GM12878 (cell line): ENCODE data around the gene ZCCHC3. TPM values are rescaled to one million over a fixed set of nuclear protein-coding genes. Genes with fewer than 3 reads are reported as not detected.
A peak's percentile ranks its signal among the peaks of the same experiment; 100 is the strongest.

ENCODE experiments used
- ATAC-seq: fragments of 200-7000 bp; cut with Tn5 transposase; 3 replicates; pipeline ENCODE4 v1.9.1; 2020; ENCODE audit warnings: mild to moderate bottlenecking, moderate library complexity
- BruUV-seq: library from RNA; stranded (reverse); fragments of 400-500 nt; replicated peaks from 2 replicates; lab custom pipeline; 2021; lab: Mats Ljungman, UMichigan
- CTCF ChIA-PET: fragments of 300-600 bp; sonication (Branson Sonifier 250); formaldehyde crosslinking; extraction: SDS; loops from one replicate; lab custom pipeline; 2021; ENCODE audit warnings: inconsistent platforms; lab: Yijun Ruan, JAX
- POLR2A ChIA-PET: fragments of 350-600 bp; formaldehyde crosslinking; extraction: SDS; loops from one replicate; lab custom pipeline; 2021; ENCODE audit warnings: inconsistent platforms; lab: Charles Lee
- RAD21 ChIA-PET: fragments of 300-600 bp; sonication (Branson Sonifier 250); formaldehyde crosslinking; loops from one replicate; lab custom pipeline; 2023; ENCODE audit warnings: antibody characterized with exemption; ENCODE audit not compliant: unreplicated experiment; lab: Charles Lee
- SMC1A ChIA-PET: fragments of 300-600 bp; sonication (Branson Sonifier 250); formaldehyde crosslinking; loops from one replicate; lab custom pipeline; 2023; ENCODE audit not compliant: unreplicated experiment, uncharacterized antibody; lab: Charles Lee
- DNase-seq: peaks from one replicate; pipeline ENCODE4 v3.0.0-alpha.2; 2011; ENCODE audit warnings: low read depth, low spot score
- FAIRE-seq: peaks from 3 replicates; lab custom pipeline; 2011; peaks lifted over from hg19 to GRCh38; lab: Jason Lieb, UNC
- H2AFZ ChIP-seq: 2 replicates; pipeline ENCODE4 v1.6.0; 2011; ENCODE audit warnings: low read depth, low read length, control low read depth; ENCODE audit not compliant: control insufficient read depth
- H3K27ac ChIP-seq: 2 replicates; pipeline ENCODE4 v1.5.1; 2011; ENCODE audit warnings: control low read depth; ENCODE audit not compliant: control insufficient read depth, insufficient read depth
- H3K27me3 ChIP-seq, 2 experiments: replicated peaks in 1 of 2; 2 replicates each; pipeline versions ENCODE4 v1.6.0 to v1.6.1; 2011; ENCODE audit warnings: low read length in 1 of 2; ENCODE audit not compliant: control insufficient read depth in 2 of 2, insufficient read depth in 2 of 2
- H3K36me3 ChIP-seq, 2 experiments: 2 replicates each; pipeline ENCODE4 v1.5.1; 2011; ENCODE audit warnings: low read length in 1 of 2; ENCODE audit not compliant: control insufficient read depth in 2 of 2, insufficient read depth in 2 of 2
- H3K4me1 ChIP-seq: 2 replicates; pipeline ENCODE4 v1.6.1; 2011; ENCODE audit warnings: mild to moderate bottlenecking, low read length, moderate library complexity, mixed read lengths; ENCODE audit not compliant: control insufficient read depth, insufficient read depth
- H3K4me2 ChIP-seq: 2 replicates; pipeline ENCODE4 v1.6.0; 2011; ENCODE audit warnings: control low read depth; ENCODE audit not compliant: control insufficient read depth, insufficient read depth
- H3K4me3 ChIP-seq: fragments of 200-600 bp; sonication (generic); 2 replicates; pipeline ENCODE4 v1.5.1; 2016
- H3K79me2 ChIP-seq: 2 replicates; pipeline ENCODE4 v1.6.0; 2011; ENCODE audit warnings: low read length; ENCODE audit not compliant: control insufficient read depth, insufficient read depth
- H3K9ac ChIP-seq: 2 replicates; pipeline ENCODE4 v1.8.0; 2011; ENCODE audit warnings: low read length, control low read depth, mixed read lengths; ENCODE audit not compliant: control insufficient read depth, insufficient read depth
- H3K9me3 ChIP-seq: replicated peaks from 3 replicates; pipeline ENCODE4 v1.5.1; 2011; ENCODE audit warnings: mild to moderate bottlenecking, low read length; ENCODE audit not compliant: control insufficient read depth, insufficient read depth
- H4K20me1 ChIP-seq: 2 replicates; pipeline ENCODE4 v1.6.0; 2011; ENCODE audit not compliant: control insufficient read depth, insufficient read depth
- BHLHE40 ChIP-seq, 2 experiments: fragments of 450-650 bp in 1 of 2; IDR thresholded peaks; 2 replicates each; pipeline ENCODE4 v1.6.1; 2011 to 2017; ENCODE audit warnings: low read depth in 2 of 2, borderline replicate concordance in 1 of 2, improper control_type of control experiment in 1 of 2, low read length in 1 of 2, mild to moderate bottlenecking in 1 of 2
- CBX5 ChIP-seq: sonication (generic); IDR thresholded peaks from 2 replicates; pipeline ENCODE4 v1.6.1; 2016; ENCODE audit warnings: low read depth, moderate library complexity, mild to moderate bottlenecking, inconsistent platforms
- E4F1 ChIP-seq: fragments of 450-650 bp; IDR thresholded peaks from 2 replicates; pipeline ENCODE4 v1.6.1; 2018; ENCODE audit warnings: borderline replicate concordance, mild to moderate bottlenecking; ENCODE audit not compliant: partially characterized antibody
- EZH2 ChIP-seq: IDR thresholded peaks from 2 replicates; pipeline ENCODE4 v1.6.1; 2012; ENCODE audit warnings: low read depth, mild to moderate bottlenecking, control low read depth, inconsistent platforms, low read length, borderline replicate concordance; ENCODE audit not compliant: control insufficient read depth
- GATAD2B ChIP-seq: fragments of 450-650 bp; conservative IDR thresholded peaks from 2 replicates; pipeline ENCODE4 v1.6.1; 2017; ENCODE audit warnings: low read depth, mild to moderate bottlenecking, moderate library complexity
- IKZF1 ChIP-seq: fragments of 450-650 bp; conservative IDR thresholded peaks from 2 replicates; pipeline ENCODE4 v1.6.1; 2017; ENCODE audit warnings: antibody characterized with exemption, mild to moderate bottlenecking
- NFXL1 ChIP-seq: fragments of 450-650 bp; IDR thresholded peaks from 2 replicates; pipeline ENCODE4 v1.6.1; 2017; ENCODE audit warnings: antibody characterized with exemption, mild to moderate bottlenecking, borderline replicate concordance
- NFYB ChIP-seq: IDR thresholded peaks from 2 replicates; pipeline ENCODE4 v1.6.1; 2011; ENCODE audit warnings: low read depth, mild to moderate bottlenecking, low read length, improper control_type of control experiment, moderate library complexity; ENCODE audit not compliant: insufficient read depth
- NR2F1 ChIP-seq: fragments of 450-650 bp; conservative IDR thresholded peaks from 2 replicates; pipeline ENCODE4 v1.6.1; 2017; ENCODE audit warnings: mild to moderate bottlenecking
- POLR2A ChIP-seq: IDR thresholded peaks from 2 replicates; pipeline ENCODE4 v1.6.1; 2011; ENCODE audit warnings: low read depth, mild to moderate bottlenecking, low read length
- RFX5 ChIP-seq: IDR thresholded peaks from 2 replicates; pipeline ENCODE4 v1.6.1; 2011; ENCODE audit warnings: low read depth, low read length, improper control_type of control experiment
- SIN3A ChIP-seq: IDR thresholded peaks from 2 replicates; pipeline ENCODE4 v1.6.1; 2012; ENCODE audit warnings: low read depth, low read length, improper control_type of control experiment
- TCF3 ChIP-seq: IDR thresholded peaks from 2 replicates; pipeline ENCODE4 v1.6.1; 2012; ENCODE audit warnings: low read depth, mild to moderate bottlenecking, low read length, borderline replicate concordance; ENCODE audit not compliant: insufficient read depth
- YY1 ChIP-seq: IDR thresholded peaks from 2 replicates; pipeline ENCODE4 v1.6.1; 2011; ENCODE audit warnings: low read depth, mild to moderate bottlenecking, low read length
- ZNF207 ChIP-seq: fragments of 450-650 bp; IDR thresholded peaks from 2 replicates; pipeline ENCODE4 v1.6.1; 2014; ENCODE audit warnings: antibody characterized with exemption, mild to moderate bottlenecking, borderline replicate concordance
- ZNF622 ChIP-seq: fragments of 450-650 bp; IDR thresholded peaks from 2 replicates; pipeline ENCODE4 v1.6.1; 2017; ENCODE audit warnings: mild to moderate bottlenecking, inconsistent platforms
- ZNF687 ChIP-seq: fragments of 450-650 bp; IDR thresholded peaks from 2 replicates; pipeline ENCODE4 v1.6.1; 2017; ENCODE audit warnings: mild to moderate bottlenecking, moderate library complexity
- WGBS: methylation state at CpG from one replicate; pipeline ENCODE4 v1.1.6; 2016; ENCODE audit warnings: low lambda C conversion rate; ENCODE audit not compliant: insufficient replicate concordance, insufficient coverage; ENCODE audit errors: missing lambda C conversion rate; 5-methylcytosine and 5-hydroxymethylcytosine counted together
- in situ Hi-C: fragments of 300-500 bp; cut with MboI; formaldehyde crosslinking; loops from 9 replicates; pipeline ENCODE4 v1.14.3; 2018; ENCODE audit warnings: mixed read lengths
- intact Hi-C: fragments of 100-400 bp; cut with micrococcal nuclease; formaldehyde crosslinking; loops from one replicate; pipeline ENCODE4 v1.14.2; 2022; ENCODE audit not compliant: unreplicated experiment
- polyA plus RNA-seq, 11 experiments: library from polyadenylated mRNA; depleted of rRNA in 4 of 11; unstranded in 6 of 11; stranded (reverse) in 5 of 11; fragments of >200 nt; fragmentation: Nextera tagmentation in 4 of 11; fragmentation: Illumina TruSeq in 1 of 11; extraction: Ambion mirVana in 4 of 11; extraction: Trizol in 1 of 11; gene quantifications; 1 replicate in 1 of 11; 2 replicates in 10 of 11; pipeline versions ENCODE4 v1.2.1 to v1.2.3, GENCODE V29; 2011 to 2016; ENCODE audit warnings: inconsistent platforms in 2 of 11, missing spikeins in 2 of 11, low read depth in 1 of 11
- total RNA-seq, 4 experiments: library from RNA; depleted of rRNA in 3 of 4; stranded (reverse); fragments of >200 nt in 3 of 4; fragmentation: Illumina TruSeq in 1 of 4; extraction: Trizol in 1 of 4; gene quantifications; 2 replicates each; pipeline versions ENCODE4 v1.2.1 to v1.2.3, GENCODE V29; 2013 to 2021

The ZCCHC3 gene
- total and polyA plus RNA-seq, 10 of the 15 experiments (the other 5 are each of a cell fraction or from before 2014, with no cell fraction given), result 5.3 to 36.1 (median 17.2) TPM

GRCh38 chr20:325889-326644 is 28.7 kb downstream of the ZCCHC3 start:
- peak overlapping the region; percentile 73 for H3K9ac ChIP-seq
- WGBS, result 1% methylated on average over 88 of the region's 103 CpGs
- in situ Hi-C loops (no loop called here), intact Hi-C loops (no loop called here)
- H3K27me3 ChIP-seq, result no peaks in the 10 kb centered on the region
- FAIRE-seq (no peak), ATAC-seq (peak; percentile 0; the same call in 2 of the 3 replicates), DNase-seq (no peak)
- peaks cover 4% of the 10 kb centered on the region for H4K20me1 ChIP-seq
- no TSS peak for BruUV-seq
- H3K36me3 ChIP-seq, result no peaks in the 10 kb centered on the region; a peak in 1 of 4 replicates
- peak overlapping the region; percentile 85 for H3K4me3 ChIP-seq
- SMC1A ChIA-PET, result interaction anchor here (3.3 kb wide), 1 partner anchor 27 kb away, joined by 15 read pairs; no protein-coding TSS in a partner anchor
- no peaks in the 10 kb centered on the region for H3K9me3 ChIP-seq
- H3K4me1 ChIP-seq, result peaks cover 15% of the 10 kb centered on the region
- POLR2A ChIA-PET, result interaction anchor here (0.9 to 4.5 kb wide), 4 partner anchors 16 to 29 kb away, joined by 3 to 30 read pairs (median 7); partner anchors contain the start of genes NRSN2 and ZCCHC3
- H3K27ac ChIP-seq, result peak overlapping the region; percentile 74
- peak overlapping the region; percentile 73; the same call in 1 of the 2 replicates for H3K4me2 ChIP-seq
- CTCF ChIA-PET, result no interaction called here
- peak overlapping the region; percentile 51 for H2AFZ ChIP-seq
- peaks cover 11% of the 10 kb centered on the region for H3K79me2 ChIP-seq
- RAD21 ChIA-PET, result interaction anchor here (1.3 to 1.5 kb wide), 2 partner anchors 24 to 28 kb away, joined by 3 to 4 read pairs; partner anchors contain the start of gene ZCCHC3
- 0 out of 2 replicates have a peak, but pooled peaks have one; percentile 34 for TF ChIP-seq GATAD2B
- TF ChIP-seq E4F1, result no peak
- no peak for TF ChIP-seq EZH2
- TF ChIP-seq POLR2A, result peak; percentile 60
- 0 out of 2 replicates have a peak, but pooled peaks have one; percentile 43 for TF ChIP-seq SIN3A
- 0 out of 2 replicates have a peak, but pooled peaks have one; percentile 10 for TF ChIP-seq ZNF687
- TF ChIP-seq NFXL1, result no peak
- TF ChIP-seq ZNF207, result no peak
- no peak for TF ChIP-seq ZNF622
- peak; percentile 56; the same call in 1 of the 2 replicates for TF ChIP-seq YY1
- no peak for TF ChIP-seq RFX5
- no peak for TF ChIP-seq NFYB
- TF ChIP-seq NR2F1, result no peak
- TF ChIP-seq CBX5, result no peak
- TF ChIP-seq TCF3, result 0 out of 2 replicates have a peak, but pooled peaks have one; percentile 7
- peak in 1 of 2 experiments; percentile 27; a peak in 1 of 4 replicates for TF ChIP-seq BHLHE40 (IDR thresholded peaks at IDR 0.05; ENCODE audit: borderline replicate concordance in 1 of 2, low read depth in 2 of 2, low read length in 1 of 2)
- TF ChIP-seq IKZF1, result peak; percentile 86
